Activated naive CD4-positive, alpha-beta T cell treated with anti-CD3 and anti-CD28 coated beads, Interleukin-2, amount 50 U/mL, for 24 hours (primary cell): ENCODE measurements around the gene AKR1C3.
"Not testable (repeated sequence)": the region's sequence is repeated elsewhere in the genome, so short reads cannot be mapped to it uniquely, and the experiment has no call there.

ENCODE experiments used
- H3K27ac Mint-ChIP-seq: one replicate; pipeline ENCODE4 v1.8.0; 2021; ENCODE audit warnings: mild to moderate bottlenecking, mixed read lengths
- H3K27me3 Mint-ChIP-seq: one replicate; pipeline ENCODE4 v1.8.0; 2021; ENCODE audit warnings: mixed read lengths
- H3K36me3 Mint-ChIP-seq: one replicate; pipeline ENCODE4 v1.8.0; 2021; ENCODE audit warnings: mixed read lengths
- H3K4me1 Mint-ChIP-seq: one replicate; pipeline ENCODE4 v1.8.0; 2021; ENCODE audit warnings: mixed read lengths
- H3K4me3 Mint-ChIP-seq: one replicate; pipeline ENCODE4 v1.8.0; 2021; ENCODE audit warnings: mild to moderate bottlenecking, mixed read lengths
- H3K9me3 Mint-ChIP-seq: one replicate; pipeline ENCODE4 v1.8.0; 2021; ENCODE audit warnings: mixed read lengths

AKR1C3 gene

DNA sequence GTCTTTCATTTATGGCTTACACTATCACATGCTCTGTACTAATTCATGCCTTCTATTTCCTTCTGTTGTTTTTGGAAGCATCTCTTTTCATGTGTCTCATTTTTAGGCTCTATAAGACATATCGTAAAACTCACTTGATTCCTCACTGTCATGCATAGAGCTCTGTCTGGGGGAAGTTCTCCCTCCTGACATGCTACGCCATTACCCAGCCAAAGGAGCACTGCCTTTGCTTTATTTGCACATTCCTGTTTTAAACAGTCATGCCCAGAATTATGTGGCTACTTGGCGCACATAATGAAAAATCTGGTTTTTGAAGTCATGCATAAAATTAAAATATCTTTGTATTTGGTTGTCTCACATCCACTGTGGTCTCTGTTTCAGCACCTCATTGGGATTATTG lies 17.6 kb upstream of the AKR1C3 start:
- Mint-ChIP-seq H3K4me1 (no peaks in the 10 kb centered on the region), H3K27me3 (peaks cover 1% of the 10 kb centered on the region), H3K9me3 (no peaks in the 10 kb centered on the region), H3K36me3 (no peaks in the 10 kb centered on the region), H3K27ac (no peak overlapping the region), H3K4me3 (no peak overlapping the region)

DNA sequence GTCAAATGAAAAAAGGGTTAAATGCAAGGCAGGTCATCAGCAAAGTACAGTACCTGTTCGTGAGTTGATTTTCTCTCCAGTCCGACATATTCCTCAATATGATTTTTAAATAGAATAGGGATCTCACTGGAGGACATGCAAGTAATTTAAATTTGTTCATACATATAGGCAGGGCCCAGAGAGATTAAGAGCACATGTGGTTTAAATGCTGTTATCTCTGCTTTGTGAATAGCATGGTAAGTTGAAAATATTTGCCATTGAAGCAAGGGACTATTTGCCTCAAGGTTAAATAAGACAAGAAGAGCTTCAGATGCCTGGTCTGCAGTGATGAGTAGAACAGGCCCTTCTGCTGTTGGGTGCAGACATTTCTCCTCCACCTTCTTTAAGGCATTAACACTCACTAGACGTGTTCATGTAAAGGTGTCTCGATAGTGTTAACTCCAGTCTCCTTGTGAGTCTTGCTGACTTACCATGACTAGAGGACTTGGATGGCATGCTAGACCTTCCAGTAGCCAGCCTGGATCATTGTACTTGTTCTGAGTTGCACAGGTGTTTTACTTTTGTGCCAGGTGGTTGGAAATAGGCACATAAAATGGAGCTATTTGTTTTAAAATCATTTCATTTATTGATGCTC lies 15.6 kb upstream of the AKR1C3 start:
- no peaks in the 10 kb centered on the region for H3K27me3 Mint-ChIP-seq

DNA sequence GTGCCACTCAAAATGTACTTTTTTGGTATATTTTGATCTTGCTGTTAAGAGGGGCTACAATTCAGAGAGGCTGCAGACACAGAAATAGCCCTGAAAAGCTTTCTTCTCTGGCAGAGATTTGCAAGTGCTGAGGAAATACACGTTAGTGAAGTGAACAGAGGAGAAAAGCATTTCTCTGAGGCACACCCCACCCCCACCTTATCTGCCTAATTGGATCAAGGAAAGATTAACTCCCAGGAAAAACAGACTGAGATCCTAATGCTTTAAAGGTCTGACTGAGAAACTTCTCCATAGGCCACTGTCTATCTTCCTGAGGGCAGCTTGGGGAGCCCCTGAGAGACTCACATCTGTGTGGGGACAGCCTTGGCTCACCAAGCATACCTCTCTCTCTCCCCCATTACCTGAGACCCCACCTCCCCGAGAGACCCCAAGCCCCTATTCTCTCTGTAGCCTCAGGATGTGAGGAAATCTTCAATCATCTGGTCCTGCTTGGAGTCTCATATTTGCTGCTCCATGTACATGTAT lies 14.8 kb upstream of the AKR1C3 start:
- Mint-ChIP-seq H3K36me3 (no peaks in the 10 kb centered on the region), H3K4me3 (no peak overlapping the region), H3K9me3 (no peaks in the 10 kb centered on the region), H3K4me1 (no peaks in the 10 kb centered on the region), H3K27ac (no peak overlapping the region), H3K27me3 (no peaks in the 10 kb centered on the region)

More for the DNA sequence above, 15.6 kb upstream of the AKR1C3 start:
- no peak overlapping the region for H3K27ac Mint-ChIP-seq
- H3K9me3 Mint-ChIP-seq, result no peaks in the 10 kb centered on the region
- H3K4me3 Mint-ChIP-seq, result no peak overlapping the region
- no peaks in the 10 kb centered on the region for H3K36me3 Mint-ChIP-seq
- H3K4me1 Mint-ChIP-seq, result no peaks in the 10 kb centered on the region

DNA sequence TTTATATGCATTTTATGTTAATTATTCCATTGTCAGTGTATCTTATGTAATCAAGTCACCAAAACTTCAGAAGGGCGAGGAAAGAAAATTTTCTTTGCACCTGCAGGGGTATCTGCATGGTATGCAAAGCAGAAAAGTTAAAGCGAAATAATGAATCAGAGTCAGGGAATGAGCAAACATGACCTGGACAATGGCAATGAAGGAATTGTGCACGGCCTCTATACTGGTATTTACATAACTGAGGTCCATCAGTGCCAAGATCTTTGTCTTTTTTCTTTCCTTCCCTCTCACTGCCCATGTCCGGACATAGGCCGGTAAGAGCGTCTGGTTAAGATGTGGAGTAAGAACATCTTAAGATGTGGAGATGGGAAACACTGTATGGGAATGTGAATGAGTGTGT lies 14.4 kb upstream of the AKR1C3 start:
- Mint-ChIP-seq H3K4me1 (no peaks in the 10 kb centered on the region), H3K36me3 (no peaks in the 10 kb centered on the region), H3K27me3 (no peaks in the 10 kb centered on the region), H3K4me3 (no peak overlapping the region), H3K9me3 (no peaks in the 10 kb centered on the region), H3K27ac (peak overlapping the region; percentile 56)

DNA sequence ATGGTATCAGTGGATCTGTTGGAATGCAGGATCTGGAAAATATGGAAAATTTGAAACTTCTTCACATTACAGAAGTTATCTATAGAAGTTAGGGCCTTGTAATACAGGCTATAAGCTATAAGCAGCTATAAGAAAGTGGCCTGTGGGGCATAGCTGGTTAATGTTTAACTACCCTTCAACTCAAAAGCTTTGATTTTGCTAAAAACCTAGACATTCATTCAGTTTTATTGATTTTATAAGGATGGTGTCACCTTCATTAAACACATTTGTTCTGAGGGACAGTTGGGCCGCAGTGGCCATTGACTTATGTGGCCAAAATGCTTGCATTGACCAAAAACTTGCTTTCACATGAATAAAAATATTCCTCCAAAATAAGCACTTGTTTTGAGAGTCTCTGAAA lies 13.1 kb upstream of the AKR1C3 start:
- H3K4me3 Mint-ChIP-seq, result no peak overlapping the region
- no peaks in the 10 kb centered on the region for H3K4me1 Mint-ChIP-seq
- H3K27ac Mint-ChIP-seq, result no peak overlapping the region
- no peaks in the 10 kb centered on the region for H3K36me3 Mint-ChIP-seq
- H3K9me3 Mint-ChIP-seq, result no peaks in the 10 kb centered on the region
- peaks cover 1% of the 10 kb centered on the region for H3K27me3 Mint-ChIP-seq

DNA sequence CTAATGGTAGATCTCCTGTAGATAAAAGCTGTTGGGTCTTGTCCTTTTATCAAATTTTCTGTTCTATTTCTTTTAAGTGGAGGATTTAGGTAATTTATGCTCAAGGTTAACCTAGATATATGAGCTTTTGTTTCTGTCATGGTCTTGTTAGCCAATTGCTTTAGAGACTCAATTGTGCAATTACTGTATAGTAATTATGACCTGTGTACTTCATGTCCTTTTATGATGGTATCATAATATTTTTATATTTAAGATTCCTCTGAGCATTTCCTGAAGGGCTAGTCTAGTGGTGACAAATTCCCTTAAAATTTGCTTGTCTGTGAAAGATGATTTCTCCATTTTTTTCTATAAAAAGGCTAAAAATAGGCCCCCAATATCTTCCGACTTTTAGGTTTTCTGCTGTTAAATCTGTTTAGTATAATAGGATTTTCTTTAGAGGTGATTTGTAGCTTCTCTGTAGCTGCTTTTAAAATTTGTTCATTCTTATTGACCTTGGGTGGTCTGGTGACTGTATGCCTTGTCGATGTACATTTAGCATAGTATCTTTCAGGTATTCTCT lies 5.4 kb upstream of the AKR1C3 start:
- no peaks in the 10 kb centered on the region for H3K4me1 Mint-ChIP-seq
- H3K4me3 Mint-ChIP-seq, result no peak overlapping the region
- peaks cover 7% of the 10 kb centered on the region for H3K36me3 Mint-ChIP-seq
- H3K27me3 Mint-ChIP-seq, result peaks cover 15% of the 10 kb centered on the region
- H3K27ac Mint-ChIP-seq, result no peak overlapping the region
- H3K9me3 Mint-ChIP-seq, result peaks cover 25% of the 10 kb centered on the region

DNA sequence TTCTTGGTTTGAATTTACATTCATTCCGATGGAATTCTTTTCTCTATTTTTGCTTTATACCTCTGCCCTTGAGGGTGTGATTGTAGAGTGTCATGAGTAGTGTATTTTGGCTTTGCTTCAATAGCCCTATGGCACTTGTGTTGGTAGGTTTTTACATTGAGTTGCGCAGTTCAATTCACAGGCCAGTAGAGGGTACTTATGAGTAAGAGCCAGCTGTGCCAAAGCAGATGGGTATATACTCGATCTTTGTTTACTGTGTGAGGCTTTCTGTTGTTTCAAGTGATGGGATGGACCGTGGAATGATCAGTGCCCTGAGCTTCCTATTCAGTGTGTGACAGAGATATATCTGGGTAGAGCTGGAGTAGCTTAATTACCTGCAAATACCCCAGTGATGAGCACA lies 4.3 kb upstream of the AKR1C3 start:
- Mint-ChIP-seq H3K4me1 (no peaks in the 10 kb centered on the region), H3K27me3 (peaks cover 19% of the 10 kb centered on the region), H3K27ac (no peak overlapping the region), H3K9me3 (peaks cover 25% of the 10 kb centered on the region), H3K36me3 (peaks cover 7% of the 10 kb centered on the region), H3K4me3 (no peak overlapping the region)

DNA sequence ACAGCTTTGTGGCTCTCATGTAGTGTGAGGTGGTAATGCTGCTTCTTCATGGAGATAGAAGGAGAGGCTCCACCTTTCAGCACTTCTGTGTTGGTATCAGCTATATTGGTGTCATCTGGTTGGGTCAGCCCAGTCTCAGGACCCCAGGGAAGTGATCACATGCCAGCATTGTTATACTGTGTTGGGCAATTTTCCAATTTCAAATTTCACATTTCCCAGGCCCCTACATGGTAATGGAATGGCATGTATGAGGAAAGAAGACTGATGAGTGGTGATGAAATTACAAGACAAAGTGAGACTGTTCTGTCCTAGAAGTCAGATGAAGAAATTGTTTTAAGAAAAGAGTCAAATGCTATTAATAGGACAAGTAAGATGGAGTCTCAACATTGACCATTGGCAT lies 3.7 kb upstream of the AKR1C3 start:
- Mint-ChIP-seq H3K27ac (no peak overlapping the region), H3K4me1 (no peaks in the 10 kb centered on the region)

DNA sequence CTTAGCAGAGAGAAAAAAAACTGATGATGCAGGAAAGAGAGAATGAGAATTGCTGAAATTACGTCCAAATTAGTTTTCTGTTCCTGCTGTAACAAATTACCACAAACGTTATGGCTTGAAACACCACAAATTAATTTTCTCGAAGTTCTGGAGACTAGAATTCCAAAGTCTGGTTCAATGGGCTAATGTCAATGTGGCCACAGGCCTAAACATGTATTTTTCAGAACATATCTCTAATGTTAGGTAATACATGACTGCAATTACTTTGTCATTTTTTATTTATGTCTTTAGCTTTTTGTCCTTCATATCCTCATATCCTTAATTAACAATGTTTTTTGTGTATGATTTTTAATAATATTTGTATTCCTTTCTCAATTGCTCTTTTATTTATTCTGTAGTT lies 3.0 kb upstream of the AKR1C3 start:
- H3K36me3 Mint-ChIP-seq, result peaks cover 7% of the 10 kb centered on the region
- no peak overlapping the region for H3K4me3 Mint-ChIP-seq
- H3K9me3 Mint-ChIP-seq, result peaks cover 25% of the 10 kb centered on the region
- no peaks in the 10 kb centered on the region for H3K4me1 Mint-ChIP-seq
- peaks cover 18% of the 10 kb centered on the region for H3K27me3 Mint-ChIP-seq
- no peak overlapping the region for H3K27ac Mint-ChIP-seq

More for the DNA sequence above, 3.7 kb upstream of the AKR1C3 start:
- H3K9me3 Mint-ChIP-seq, result peaks cover 25% of the 10 kb centered on the region
- no peak overlapping the region for H3K4me3 Mint-ChIP-seq
- H3K36me3 Mint-ChIP-seq, result peaks cover 7% of the 10 kb centered on the region
- H3K27me3 Mint-ChIP-seq, result peaks cover 19% of the 10 kb centered on the region

DNA sequence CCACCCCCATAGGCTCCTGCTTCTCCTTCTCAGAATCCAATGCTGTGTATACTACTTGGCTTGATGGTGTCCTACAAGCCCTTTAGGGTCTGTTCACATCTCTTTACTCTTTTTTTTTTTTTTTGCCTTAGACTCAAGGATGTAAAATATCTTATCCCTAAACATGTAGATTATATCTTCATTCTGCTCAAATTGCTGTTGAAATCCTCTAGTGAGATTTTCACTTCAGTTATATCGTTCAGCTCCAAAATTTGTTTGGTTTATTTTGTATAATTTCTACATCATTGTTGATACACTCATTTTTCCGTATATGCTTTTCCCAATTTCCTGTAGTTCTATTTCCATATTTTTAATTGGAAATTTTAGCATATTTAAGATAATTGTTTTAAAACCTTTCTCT lies 1.8 kb upstream of the AKR1C3 start:
- Mint-ChIP-seq H3K4me3 (no peak overlapping the region), H3K9me3 (peaks cover 25% of the 10 kb centered on the region), H3K36me3 (peaks cover 7% of the 10 kb centered on the region), H3K27ac (no peak overlapping the region), H3K4me1 (no peaks in the 10 kb centered on the region), H3K27me3 (peaks cover 20% of the 10 kb centered on the region)

DNA sequence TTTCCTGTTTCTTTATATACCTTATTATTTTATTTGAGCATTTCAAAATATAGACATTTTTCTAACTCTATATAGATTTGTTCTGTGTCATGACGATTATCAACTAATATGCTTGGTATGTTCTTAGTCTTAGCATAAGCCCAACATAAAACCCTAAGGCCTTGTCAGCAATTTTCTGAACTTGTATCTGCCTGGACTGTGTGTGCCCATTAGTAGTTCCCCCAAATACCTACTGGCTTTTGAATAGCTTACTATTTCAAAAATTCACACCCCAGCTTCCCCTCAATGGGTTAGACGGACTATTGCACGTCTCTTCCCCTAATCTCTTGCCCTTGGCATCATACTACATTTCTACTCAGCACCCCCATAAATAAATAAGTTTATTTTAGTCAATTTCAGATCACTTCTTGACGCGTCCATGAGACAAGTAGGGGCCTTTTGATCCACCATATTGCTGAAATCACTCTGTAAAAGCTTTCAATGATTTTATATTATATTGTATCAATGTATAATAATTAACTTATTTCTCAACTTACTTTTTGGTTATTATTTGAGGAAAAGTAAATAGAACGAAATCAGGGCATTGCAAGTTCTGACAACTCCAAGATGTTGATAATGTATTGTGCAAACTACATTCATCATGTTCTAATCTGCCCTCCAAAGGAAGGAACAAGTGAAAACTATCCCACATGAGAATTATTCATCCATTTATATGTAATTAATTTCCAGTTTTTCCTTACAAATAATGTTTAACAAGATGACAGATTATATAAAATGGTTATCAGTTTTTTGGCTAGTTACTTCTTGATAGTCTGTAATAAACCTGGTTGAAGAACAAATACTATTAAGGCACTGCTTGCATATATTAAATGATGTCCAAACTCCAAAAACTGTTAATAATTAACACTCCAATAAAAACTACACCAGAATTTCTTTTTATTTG lies 1.1 kb upstream of the AKR1C3 start:
- H3K27me3 Mint-ChIP-seq, result peaks cover 17% of the 10 kb centered on the region
- H3K36me3 Mint-ChIP-seq, result peaks cover 5% of the 10 kb centered on the region
- no peak overlapping the region for H3K4me3 Mint-ChIP-seq
- H3K27ac Mint-ChIP-seq, result no peak overlapping the region
- no peaks in the 10 kb centered on the region for H3K4me1 Mint-ChIP-seq
- peaks cover 19% of the 10 kb centered on the region for H3K9me3 Mint-ChIP-seq

DNA sequence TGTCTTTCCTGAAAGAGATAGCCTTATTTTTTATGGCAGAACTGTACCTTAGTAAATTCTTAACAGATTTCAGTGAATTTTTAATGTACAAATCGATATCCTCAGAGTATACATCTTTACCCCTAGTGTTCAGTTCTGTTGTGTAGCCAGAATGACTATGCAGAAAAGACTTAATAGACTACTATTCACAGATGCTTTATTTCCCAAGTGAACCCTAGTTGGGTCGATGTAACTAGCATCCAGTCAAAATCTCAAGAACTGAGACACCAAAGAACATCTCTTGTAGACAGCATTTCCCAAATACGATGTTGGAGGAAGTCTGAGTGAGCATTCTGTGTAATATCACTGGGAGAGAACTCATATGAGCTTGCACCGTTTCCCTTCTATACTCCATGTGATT lies 1.5 kb downstream of the AKR1C3 start:
- no peaks in the 10 kb centered on the region for H3K36me3 Mint-ChIP-seq
- no peaks in the 10 kb centered on the region for H3K9me3 Mint-ChIP-seq
- no peaks in the 10 kb centered on the region for H3K4me1 Mint-ChIP-seq
- no peak overlapping the region for H3K4me3 Mint-ChIP-seq
- H3K27me3 Mint-ChIP-seq, result peaks cover 18% of the 10 kb centered on the region
- no peak overlapping the region for H3K27ac Mint-ChIP-seq

DNA sequence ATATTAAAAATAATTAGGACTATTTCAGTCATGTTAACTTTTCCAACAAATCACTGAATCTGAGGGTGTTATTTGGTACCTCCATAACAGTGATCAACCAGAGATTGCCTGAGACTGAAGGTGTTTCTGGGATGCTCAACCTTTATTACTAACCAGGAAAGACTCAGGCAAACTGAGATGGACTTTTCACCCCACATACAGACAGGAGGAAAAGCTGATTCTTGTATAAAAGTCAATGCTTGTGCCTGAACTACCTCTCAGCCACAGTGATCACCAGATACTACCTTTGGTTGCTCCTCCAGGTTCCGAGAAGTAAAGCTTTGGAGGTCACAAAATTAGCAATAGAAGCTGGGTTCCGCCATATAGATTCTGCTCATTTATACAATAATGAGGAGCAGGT lies 1.9 kb downstream of the AKR1C3 start:
- no peaks in the 10 kb centered on the region for H3K36me3 Mint-ChIP-seq
- H3K4me3 Mint-ChIP-seq, result no peak overlapping the region
- no peaks in the 10 kb centered on the region for H3K4me1 Mint-ChIP-seq
- no peak overlapping the region for H3K27ac Mint-ChIP-seq
- peaks cover 18% of the 10 kb centered on the region for H3K27me3 Mint-ChIP-seq
- H3K9me3 Mint-ChIP-seq, result no peaks in the 10 kb centered on the region

DNA sequence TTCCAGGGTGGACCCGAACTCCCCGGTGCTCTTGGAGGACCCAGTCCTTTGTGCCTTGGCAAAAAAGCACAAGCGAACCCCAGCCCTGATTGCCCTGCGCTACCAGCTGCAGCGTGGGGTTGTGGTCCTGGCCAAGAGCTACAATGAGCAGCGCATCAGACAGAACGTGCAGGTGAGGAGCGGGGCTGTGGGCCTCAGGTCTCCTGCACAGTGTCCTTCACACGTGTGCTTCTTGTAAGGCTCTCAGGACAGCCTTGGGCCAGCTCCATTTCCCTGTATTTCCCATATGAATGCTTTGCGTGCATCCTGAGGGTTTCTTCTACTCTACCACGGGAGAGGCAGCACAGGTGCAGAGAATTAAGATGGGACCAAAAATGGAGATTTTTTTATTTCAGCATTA lies 8.3 kb downstream of the AKR1C3 start:
- not testable (repeated sequence) for H3K4me1 Mint-ChIP-seq, H3K36me3 Mint-ChIP-seq, H3K4me3 Mint-ChIP-seq, H3K27me3 Mint-ChIP-seq, H3K27ac Mint-ChIP-seq, H3K9me3 Mint-ChIP-seq

DNA sequence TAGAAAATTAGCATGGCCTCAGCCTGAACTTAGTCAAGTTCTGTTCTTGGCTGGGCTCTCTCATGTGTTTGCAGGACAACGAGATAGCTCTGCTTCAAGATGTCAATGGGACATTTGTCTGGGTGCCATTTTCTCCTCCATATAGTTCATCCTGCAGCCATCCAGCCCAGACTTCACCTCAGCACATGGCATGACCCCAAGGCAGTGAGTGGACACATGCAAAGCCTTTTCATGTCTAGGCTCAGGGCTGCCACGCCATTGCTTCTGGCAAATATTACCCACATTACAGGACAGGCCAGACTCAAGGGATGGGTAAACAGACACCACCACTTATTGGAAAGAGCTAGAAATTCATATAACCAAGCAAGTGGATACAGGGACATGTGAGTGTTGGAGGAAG lies 9.3 kb downstream of the AKR1C3 start:
- Mint-ChIP-seq H3K4me3 (no peak overlapping the region), H3K27ac (no peak overlapping the region), H3K4me1 (no peaks in the 10 kb centered on the region), H3K27me3 (peaks cover 6% of the 10 kb centered on the region), H3K9me3 (no peaks in the 10 kb centered on the region), H3K36me3 (no peaks in the 10 kb centered on the region)

DNA sequence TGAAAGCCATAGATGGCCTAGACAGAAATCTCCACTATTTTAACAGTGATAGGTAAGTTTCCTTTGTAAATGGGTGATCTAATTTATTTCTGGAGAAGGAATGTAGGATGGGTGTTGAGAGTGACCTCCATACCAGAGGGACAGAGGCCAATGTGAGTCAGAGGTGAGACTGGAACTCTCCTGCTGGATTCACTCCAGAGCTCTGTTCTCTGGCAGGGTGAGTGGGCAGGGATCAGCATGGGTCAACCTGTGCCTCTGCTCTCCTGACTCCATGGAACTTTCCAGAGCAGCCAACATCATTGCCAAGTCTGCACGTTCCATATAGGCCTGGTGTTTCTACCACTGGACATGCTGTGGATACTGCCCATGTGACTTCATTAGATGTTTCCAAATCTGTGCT lies 11.4 kb downstream of the AKR1C3 start:
- no peaks in the 10 kb centered on the region for H3K4me1 Mint-ChIP-seq

More for the DNA sequence above, 11.4 kb downstream of the AKR1C3 start:
- Mint-ChIP-seq H3K27me3 (peaks cover 1% of the 10 kb centered on the region), H3K4me3 (no peak overlapping the region), H3K36me3 (no peaks in the 10 kb centered on the region), H3K27ac (no peak overlapping the region), H3K9me3 (no peaks in the 10 kb centered on the region)
